ENCODE data around the gene RNF224. TPM values are rescaled to one million over a fixed set of nuclear protein-coding genes. Genes with fewer than 3 reads are reported as not detected.

Gene RNF224
- total RNA-seq, 1 donor from 2014 or later = not detected

GRCh38 chr9:137184881-137185660 is 42.2 kb upstream of the RNF224 start:
- Histone ChIP-seq H3K9ac (ENCODE audit: low read length) (no peak overlapping the region), H3K27me3 (ENCODE audit: insufficient read depth, low read length) (no peaks in the 10 kb centered on the region), H3K9me3 (ENCODE audit: insufficient read depth, low read depth, low read length) (no peaks in the 10 kb centered on the region), H4K20me1 (ENCODE audit: insufficient read depth, low read length) (peaks cover 37% of the 10 kb centered on the region), H2AFZ (ENCODE audit: low read depth, low read length) (no peak overlapping the region), H3K4me2 (ENCODE audit: low read length) (no peak overlapping the region), H3K4me1 (ENCODE audit: insufficient read depth, low read length) (peaks cover 18% of the 10 kb centered on the region), H3K36me3 (ENCODE audit: insufficient read depth, low read length) (peaks cover 3% of the 10 kb centered on the region), H3K4me3 (ENCODE audit: insufficient read depth, low read depth, low read length) (no peak overlapping the region), H3K27ac (ENCODE audit: low read depth, low read length) (no peak overlapping the region), H3K79me2 (ENCODE audit: insufficient read depth, low read length) (peaks cover 46% of the 10 kb centered on the region)
- Mint-ChIP-seq H3K4me1 (ENCODE audit: low read depth, unreplicated experiment) (peaks cover 15% of the 10 kb centered on the region), H3K4me3 (ENCODE audit: unreplicated experiment) (no peak overlapping the region), H3K27ac (ENCODE audit: unreplicated experiment) (no peak overlapping the region), H3K9me3 (ENCODE audit: unreplicated experiment) (no peaks in the 10 kb centered on the region), H3K36me3 (ENCODE audit: low read depth, unreplicated experiment) (peaks cover 10% of the 10 kb centered on the region), H3K27me3 (ENCODE audit: low read depth, unreplicated experiment) (no peaks in the 10 kb centered on the region)
- TF ChIP-seq EZH2 (IDR thresholded peaks at IDR 0.05; ENCODE audit: insufficient read depth, low read length) (no peak), CTCF (IDR thresholded peaks at IDR 0.05; ENCODE audit: insufficient read depth, low read depth, low read length) (no peak)
- no peak for FAIRE-seq
- DNase-seq (ENCODE audit: low read depth) = no peak

DNA sequence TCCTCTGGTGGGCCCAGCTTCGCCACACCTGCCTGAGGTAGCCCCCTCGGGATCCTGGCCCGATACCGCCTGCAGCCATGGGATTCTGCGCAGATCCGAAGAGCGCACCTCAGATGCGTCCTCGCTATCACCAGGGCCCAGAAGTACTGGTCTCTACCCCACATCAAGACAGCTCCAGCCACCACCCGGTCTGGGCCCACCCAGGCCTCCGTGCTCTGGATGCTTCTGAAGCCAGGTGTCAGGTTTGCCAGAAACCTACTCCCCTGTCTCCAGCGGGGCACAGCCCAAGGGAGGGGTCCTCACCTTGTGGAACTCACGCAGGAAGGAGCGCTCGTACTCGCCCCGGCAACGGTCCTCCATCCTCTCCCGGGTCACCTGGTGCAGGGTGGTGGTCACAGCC is 41.4 kb upstream of the RNF224 start:
- TF ChIP-seq EZH2 (IDR thresholded peaks at IDR 0.05; ENCODE audit: insufficient read depth, low read length) = no peak
- no peak for TF ChIP-seq CTCF (IDR thresholded peaks at IDR 0.05; ENCODE audit: insufficient read depth, low read depth, low read length)
- FAIRE-seq (no peak), DNase-seq (ENCODE audit: low read depth) (no peak)
- H3K27me3 Mint-ChIP-seq (ENCODE audit: low read depth, unreplicated experiment) = no peaks in the 10 kb centered on the region
- Histone ChIP-seq H3K79me2 (ENCODE audit: insufficient read depth, low read length) (peaks cover 55% of the 10 kb centered on the region), H3K9me3 (ENCODE audit: insufficient read depth, low read depth, low read length) (no peaks in the 10 kb centered on the region), H3K4me2 (ENCODE audit: low read length) (no peak overlapping the region), H3K9ac (ENCODE audit: low read length) (no peak overlapping the region), H2AFZ (ENCODE audit: low read depth, low read length) (no peak overlapping the region), H3K36me3 (ENCODE audit: insufficient read depth, low read length) (peaks cover 3% of the 10 kb centered on the region), H3K27ac (ENCODE audit: low read depth, low read length) (no peak overlapping the region), H3K4me3 (ENCODE audit: insufficient read depth, low read depth, low read length) (no peak overlapping the region), H3K27me3 (ENCODE audit: insufficient read depth, low read length) (no peaks in the 10 kb centered on the region), H4K20me1 (ENCODE audit: insufficient read depth, low read length) (peaks cover 46% of the 10 kb centered on the region), H3K4me1 (ENCODE audit: insufficient read depth, low read length) (peaks cover 19% of the 10 kb centered on the region)
- H3K4me1 Mint-ChIP-seq (ENCODE audit: low read depth, unreplicated experiment) = peaks cover 16% of the 10 kb centered on the region
- no peaks in the 10 kb centered on the region for H3K9me3 Mint-ChIP-seq (ENCODE audit: unreplicated experiment)
- H3K4me3 Mint-ChIP-seq (ENCODE audit: unreplicated experiment) = no peak overlapping the region
- H3K27ac Mint-ChIP-seq (ENCODE audit: unreplicated experiment) = no peak overlapping the region
- peaks cover 10% of the 10 kb centered on the region for H3K36me3 Mint-ChIP-seq (ENCODE audit: low read depth, unreplicated experiment)

DNA sequence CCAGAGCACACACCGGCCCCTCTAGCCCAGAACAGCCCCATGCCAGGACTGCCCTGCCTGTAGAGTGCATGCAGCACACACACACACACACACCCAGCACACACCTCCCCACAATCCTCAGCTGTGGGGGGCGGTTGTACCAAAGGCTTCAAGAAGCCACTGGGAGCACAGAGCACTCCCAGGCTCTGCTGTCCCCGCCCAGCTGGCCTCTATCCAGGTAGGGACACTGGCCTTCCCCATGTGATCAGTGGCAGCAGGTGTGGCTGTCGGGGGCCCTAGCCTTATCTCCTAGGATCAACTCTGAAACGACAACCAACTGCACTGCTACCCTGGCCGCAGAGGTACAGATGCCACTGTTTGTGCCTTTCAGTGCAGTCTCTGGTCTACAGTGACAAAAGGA is 40.9 kb upstream of the RNF224 start:
- peaks cover 10% of the 10 kb centered on the region for H3K36me3 Mint-ChIP-seq (ENCODE audit: low read depth, unreplicated experiment)
- H3K9me3 Mint-ChIP-seq (ENCODE audit: unreplicated experiment) = no peaks in the 10 kb centered on the region
- H3K27me3 Mint-ChIP-seq (ENCODE audit: low read depth, unreplicated experiment) = no peaks in the 10 kb centered on the region
- Histone ChIP-seq H3K27me3 (ENCODE audit: insufficient read depth, low read length) (no peaks in the 10 kb centered on the region), H3K36me3 (ENCODE audit: insufficient read depth, low read length) (peaks cover 3% of the 10 kb centered on the region), H3K9me3 (ENCODE audit: insufficient read depth, low read depth, low read length) (no peaks in the 10 kb centered on the region), H3K27ac (ENCODE audit: low read depth, low read length) (no peak overlapping the region), H4K20me1 (ENCODE audit: insufficient read depth, low read length) (peaks cover 50% of the 10 kb centered on the region), H3K4me1 (ENCODE audit: insufficient read depth, low read length) (peaks cover 19% of the 10 kb centered on the region), H3K79me2 (ENCODE audit: insufficient read depth, low read length) (peaks cover 60% of the 10 kb centered on the region), H3K4me2 (ENCODE audit: low read length) (peak overlapping the region; percentile 99), H2AFZ (ENCODE audit: low read depth, low read length) (no peak overlapping the region), H3K4me3 (ENCODE audit: insufficient read depth, low read depth, low read length) (no peak overlapping the region), H3K9ac (ENCODE audit: low read length) (no peak overlapping the region)
- H3K27ac Mint-ChIP-seq (ENCODE audit: unreplicated experiment) = peak overlapping the region; percentile 12
- no peak for FAIRE-seq
- peaks cover 16% of the 10 kb centered on the region for H3K4me1 Mint-ChIP-seq (ENCODE audit: low read depth, unreplicated experiment)
- H3K4me3 Mint-ChIP-seq (ENCODE audit: unreplicated experiment) = peak overlapping the region; percentile 94
- TF ChIP-seq CTCF (IDR thresholded peaks at IDR 0.05; ENCODE audit: insufficient read depth, low read depth, low read length) (no peak), EZH2 (IDR thresholded peaks at IDR 0.05; ENCODE audit: insufficient read depth, low read length) (no peak)
- no peak for DNase-seq (ENCODE audit: low read depth)
